B cell (primary cell): ENCODE results near the gene SFTPA2. TPM values are rescaled to one million over a fixed set of nuclear protein-coding genes. Genes with fewer than 3 reads are reported as not detected.
"Not testable (repeated sequence)": the region's sequence is repeated elsewhere in the genome, so short reads cannot be mapped to it uniquely, and the experiment has no call there.

Source experiments
- ATAC-seq: fragments of 200-7000 bp; cut with Tn5 transposase; one replicate; pipeline ENCODE4 v1.10.0; 2021; ENCODE audit warnings: low read depth, mild to moderate bottlenecking, moderate number of reproducible peaks, moderate library complexity
- CTCF ChIA-PET: fragments of 350-600 bp; sonication (Branson Sonifier 250); formaldehyde crosslinking; loops from one replicate; lab custom pipeline; 2021; ENCODE audit warnings: antibody characterized with exemption, inconsistent platforms; lab: Charles Lee
- POLR2A ChIA-PET: fragments of 350-600 bp; sonication (Branson Sonifier 250); formaldehyde crosslinking; loops from one replicate; lab custom pipeline; 2021; ENCODE audit warnings: antibody characterized with exemption; lab: Charles Lee
- DNase-seq: peaks from one replicate; pipeline ENCODE4 v3.0.0; 2013
- H2AFZ ChIP-seq: 2 replicates; pipeline ENCODE4 v1.6.1; 2012; ENCODE audit warnings: mild to moderate bottlenecking, low read depth, low read length; ENCODE audit not compliant: insufficient read depth, poor library complexity, severe bottlenecking
- H3K27ac ChIP-seq, 2 donors: 1 replicate in 1 of 2; 2 replicates in 1 of 2; pipeline ENCODE4 v1.5.1; 2012 to 2013; ENCODE audit warnings: low read length in 2 of 2, mild to moderate bottlenecking in 2 of 2, moderate library complexity in 1 of 2
- H3K27me3 ChIP-seq, 4 experiments: fragments of 200-600 bp in 1 of 4; sonication (generic) in 1 of 4; replicated peaks in 1 of 4; 1 replicate in 2 of 4; 2 replicates in 2 of 4; pipeline versions ENCODE4 v1.6.1 to v1.7.0; 2013 to 2016; ENCODE audit warnings: low read length in 3 of 4, mild to moderate bottlenecking in 2 of 4, mixed read lengths in 1 of 4, moderate library complexity in 1 of 4; ENCODE audit not compliant: insufficient read depth in 4 of 4, control insufficient read depth in 3 of 4; ENCODE audit errors: control extremely low read depth in 1 of 4
- H3K36me3 ChIP-seq, 2 experiments: replicated peaks in 1 of 2; 1 replicate in 1 of 2; 2 replicates in 1 of 2; pipeline versions ENCODE4 v1.6.1 to v1.7.1; 2013; ENCODE audit warnings: low read length in 1 of 2; ENCODE audit not compliant: insufficient read depth in 2 of 2, control insufficient read depth in 1 of 2; ENCODE audit errors: control extremely low read depth in 1 of 2, extremely low read depth in 1 of 2
- H3K4me1 ChIP-seq, 2 donors: fragments of 200-600 bp in 1 of 2; sonication (generic) in 1 of 2; 1 replicate in 1 of 2; 2 replicates in 1 of 2; pipeline versions ENCODE4 v1.5.1 to v1.6.1; 2013 to 2017; ENCODE audit warnings: low read length in 2 of 2; ENCODE audit not compliant: control insufficient read depth in 2 of 2, insufficient read depth in 2 of 2
- H3K4me2 ChIP-seq: replicated peaks from 2 replicates; pipeline ENCODE3; 2012; ENCODE audit warnings: mild to moderate bottlenecking, low read depth, low read length; ENCODE audit not compliant: poor library complexity, severe bottlenecking
- H3K4me3 ChIP-seq, 5 experiments: fragments of 200-600 bp in 1 of 5; sonication (generic) in 1 of 5; 1 replicate in 3 of 5; 2 replicates in 2 of 5; pipeline versions ENCODE4 v1.5.1 to v1.7.0; 2011 to 2016; ENCODE audit warnings: low read length in 4 of 5, mild to moderate bottlenecking in 4 of 5, low read depth in 2 of 5, control low read depth in 1 of 5, moderate library complexity in 1 of 5; ENCODE audit not compliant: insufficient read depth in 1 of 5; ENCODE audit errors: control extremely low read depth in 1 of 5, extremely low read depth in 1 of 5
- H3K79me2 ChIP-seq: fragments of 200-600 bp; sonication (generic); one replicate; pipeline ENCODE4 v1.6.0; 2016; ENCODE audit warnings: low read length; ENCODE audit not compliant: control insufficient read depth, insufficient read depth
- H3K9ac ChIP-seq: fragments of 200-600 bp; sonication (generic); 2 replicates; pipeline ENCODE4 v1.6.1; 2017; ENCODE audit warnings: mild to moderate bottlenecking, low read length, moderate library complexity
- H3K9me3 ChIP-seq, 3 donors: one replicate each; pipeline versions ENCODE4 v1.6.1 to v1.7.1; 2013; ENCODE audit warnings: low read length in 2 of 3; ENCODE audit not compliant: control insufficient read depth in 2 of 3, insufficient read depth in 1 of 3; ENCODE audit errors: control extremely low read depth in 1 of 3
- H4K20me1 ChIP-seq: 2 replicates; pipeline ENCODE4 v1.6.0; 2012; ENCODE audit warnings: mild to moderate bottlenecking, low read length; ENCODE audit not compliant: insufficient read depth, control insufficient read depth, poor library complexity, severe bottlenecking
- H3K27ac Mint-ChIP-seq: one replicate; pipeline ENCODE4 v1.8.0; 2021; ENCODE audit warnings: mixed read lengths
- H3K27me3 Mint-ChIP-seq: one replicate; pipeline ENCODE4 v1.8.0; 2021; ENCODE audit warnings: mixed read lengths
- H3K4me1 Mint-ChIP-seq: one replicate; pipeline ENCODE4 v1.8.0; 2021; ENCODE audit warnings: mixed read lengths
- H3K4me3 Mint-ChIP-seq: one replicate; pipeline ENCODE4 v1.8.0; 2021; ENCODE audit warnings: mixed read lengths
- H3K9me3 Mint-ChIP-seq: one replicate; pipeline ENCODE4 v1.8.0; 2022; ENCODE audit warnings: mixed read lengths; ENCODE audit not compliant: insufficient read depth
- CTCF ChIP-seq: fragments of 200-600 bp; IDR thresholded peaks from one replicate; pipeline ENCODE4 v1.8.0; 2022; ENCODE audit warnings: antibody characterized with exemption, mild to moderate bottlenecking
- EZH2 ChIP-seq: IDR thresholded peaks from 2 replicates; pipeline ENCODE4 v1.6.1; 2012; ENCODE audit warnings: borderline replicate concordance, low read depth, mild to moderate bottlenecking, moderate library complexity, low read length; ENCODE audit not compliant: insufficient read depth, poor library complexity, severe bottlenecking
- WGBS: methylation state at CpG from one replicate; pipeline ENCODE4 v1.1.5; 2013; ENCODE audit warnings: missing lambda C conversion rate; ENCODE audit not compliant: insufficient coverage; 5-methylcytosine and 5-hydroxymethylcytosine counted together
- intact Hi-C: fragments of 100-400 bp; cut with micrococcal nuclease; formaldehyde crosslinking; loops from one replicate; pipeline ENCODE4 v1.10.0; 2022
- polyA plus RNA-seq: library from polyadenylated mRNA; depleted of rRNA; stranded (reverse); fragments of >200 nt; gene quantifications from 2 replicates; pipeline ENCODE4 v1.2.3, GENCODE V29; 2012
- total RNA-seq, 2 donors: library from RNA; stranded (reverse); fragments of 120-200 nt in 1 of 2; gene quantifications; 1 replicate in 1 of 2; 2 replicates in 1 of 2; pipeline versions ENCODE4 v1.2.3 to v1.2.4, GENCODE V29; 2013 to 2022

Gene SFTPA2
- total and polyA plus RNA-seq, 2 donors (not counting 1 experiment from before 2014, with no cell fraction given): not detected

DNA sequence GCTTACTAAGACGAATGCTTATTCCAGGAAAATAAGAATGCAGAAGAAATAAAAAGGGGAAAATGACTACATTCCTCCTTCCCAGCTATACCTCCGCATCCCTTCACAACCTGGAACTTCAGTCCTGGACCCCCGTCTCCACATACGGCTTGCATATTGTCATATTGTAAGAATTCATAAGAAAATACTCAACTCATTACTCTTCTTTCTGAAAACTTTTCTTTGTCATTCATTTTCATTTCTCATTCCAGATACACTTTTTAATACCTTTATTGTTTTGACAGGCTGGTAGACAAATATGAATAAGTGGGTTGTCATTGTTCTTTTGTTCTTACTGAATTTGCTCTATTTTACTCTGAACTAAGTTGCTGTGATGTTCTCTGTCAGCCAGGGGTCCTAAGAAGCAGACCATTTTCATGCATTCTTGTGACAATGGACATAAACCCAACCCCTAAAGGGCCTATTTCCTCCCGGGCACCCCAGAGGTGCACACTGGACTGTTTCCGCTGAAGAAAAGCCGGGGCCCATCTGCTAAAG lies 23.3 kb upstream of the SFTPA2 start:
- Mint-ChIP-seq H3K4me1 (no peaks in the 10 kb centered on the region), H3K4me3 (no peak overlapping the region), H3K27ac (no peak overlapping the region), H3K9me3 (no peaks in the 10 kb centered on the region), H3K27me3 (peaks cover 28% of the 10 kb centered on the region)
- H3K4me3 ChIP-seq: no peak overlapping the region
- no peak overlapping the region for H3K9ac ChIP-seq
- ChIA-PET CTCF (no interaction called here), POLR2A (no interaction called here)
- H3K79me2 ChIP-seq: no peaks in the 10 kb centered on the region
- H4K20me1 ChIP-seq: no peaks in the 10 kb centered on the region
- 85% methylated on average over 4 of the region's 7 CpGs for WGBS
- H3K9me3 ChIP-seq: peaks cover 0 to 2% (median 0%) of the 10 kb centered on the region in 3 donors
- intact Hi-C loops: no loop called here
- no peak for DNase-seq
- TF ChIP-seq EZH2 (no peak), CTCF (no peak)
- H3K4me1 ChIP-seq: no peaks in the 10 kb centered on the region
- no peak overlapping the region for H3K27ac ChIP-seq
- H3K4me2 ChIP-seq: no peak overlapping the region
- ATAC-seq: no peak
- H3K36me3 ChIP-seq: no peaks in the 10 kb centered on the region
- no peak overlapping the region for H2AFZ ChIP-seq
- no peaks in the 10 kb centered on the region for H3K27me3 ChIP-seq

- POLR2A ChIA-PET, H3K27me3 ChIP-seq, H3K9me3 Mint-ChIP-seq, H3K4me3 Mint-ChIP-seq, H3K27ac Mint-ChIP-seq, H3K79me2 ChIP-seq, H3K4me2 ChIP-seq, H2AFZ ChIP-seq, H3K9ac ChIP-seq, H3K4me3 ChIP-seq, CTCF ChIA-PET, H3K9me3 ChIP-seq, H3K27ac ChIP-seq, intact Hi-C loops, H3K4me1 ChIP-seq, H3K36me3 ChIP-seq, ATAC-seq, DNase-seq, H3K4me1 Mint-ChIP-seq, H4K20me1 ChIP-seq: not testable (repeated sequence)
- peaks cover 24% of the 10 kb centered on the region for H3K27me3 Mint-ChIP-seq
- 83% methylated on average over 1 of the region's 6 CpGs for WGBS
Measured at GRCh38 chr10:79582954-79583353, 22.7 kb upstream of the SFTPA2 start.
